GM21528 (cell line): Measurements from ENCODE around the gene TTC31.
"Not testable (repeated sequence)": the region's sequence is repeated elsewhere in the genome, so short reads cannot be mapped to it uniquely, and the experiment has no call there.

ENCODE experiments used
- ATAC-seq: cut with Tn5 transposase; IDR thresholded peaks from one replicate; pipeline ENCODE4 v1.9.1; 2021; ENCODE audit warnings: mild to moderate bottlenecking, moderate library complexity; ENCODE audit not compliant: unreplicated experiment, low FRiP score

Gene TTC31

DNA sequence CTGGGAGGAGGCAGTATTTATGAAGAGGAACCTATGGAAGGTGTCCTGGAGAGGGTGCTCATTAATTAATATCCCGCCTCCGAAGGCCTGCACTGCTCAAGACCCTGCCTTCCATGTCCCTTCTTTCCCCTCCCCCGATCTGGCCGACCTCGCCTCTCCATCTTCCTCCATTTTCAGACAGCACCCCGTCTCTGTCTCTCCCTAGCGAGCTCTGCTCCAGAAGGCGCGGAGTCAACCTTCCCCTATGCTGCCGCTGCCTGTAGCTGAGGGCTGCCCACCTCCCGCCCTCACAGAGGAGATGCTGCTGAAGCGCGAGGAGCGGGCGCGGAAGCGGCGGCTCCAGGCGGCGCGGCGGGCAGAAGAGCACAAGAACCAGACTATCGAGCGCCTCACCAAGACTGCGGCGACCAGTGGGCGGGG is 25.7 kb upstream of the TTC31 start:
- ATAC-seq = peak; percentile 0

GRCh38 chr2:74457549-74458131 is 25.2 kb upstream of the TTC31 start:
- peak; percentile 33 for ATAC-seq

DNA sequence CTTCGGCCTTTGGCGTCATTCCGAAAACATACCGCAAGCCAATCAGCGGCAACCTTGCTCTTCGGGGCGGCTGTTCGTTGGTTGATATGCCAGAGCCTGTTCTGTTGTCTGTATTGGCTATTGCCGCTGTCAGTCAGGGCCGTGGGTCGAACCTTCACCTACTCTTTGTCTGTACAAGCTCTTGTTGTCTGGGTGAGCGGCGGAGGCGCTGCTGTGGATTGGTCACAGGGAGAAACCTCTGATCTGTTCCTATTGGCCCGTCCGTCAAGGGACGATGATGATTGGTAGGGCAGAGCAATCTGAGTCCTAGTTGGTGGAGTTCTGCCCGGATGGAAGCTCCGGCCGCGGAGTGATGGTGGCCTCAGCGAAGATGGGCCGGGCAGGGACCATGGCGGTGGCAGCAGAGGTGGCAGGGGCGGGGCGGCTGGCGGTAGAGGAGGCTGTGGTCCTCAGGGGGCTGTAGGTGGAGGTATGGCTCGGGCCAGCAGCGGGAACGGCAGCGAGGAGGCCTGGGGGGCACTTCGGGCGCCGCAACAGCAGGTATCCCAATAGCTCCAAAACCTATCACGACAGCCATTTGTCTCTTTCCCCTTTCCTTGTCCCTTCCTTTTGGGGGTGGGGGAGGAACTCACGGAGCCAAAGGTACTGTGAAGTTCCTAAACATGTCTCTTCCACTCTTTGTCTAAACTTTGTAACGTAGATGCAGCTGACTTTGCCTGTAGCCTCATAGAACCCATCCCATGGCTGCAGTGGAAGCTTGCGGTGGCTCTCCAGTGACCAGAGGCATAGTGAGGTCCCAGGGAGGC is 24.5 kb upstream of the TTC31 start, which contains the start of gene WBP1:
TSS of gene WBP1 (plus strand) at position 307 of the 806 bp plus-strand sequence. CDS start at position 472, 165 bp downstream.
- ATAC-seq = peak; percentile 85

DNA sequence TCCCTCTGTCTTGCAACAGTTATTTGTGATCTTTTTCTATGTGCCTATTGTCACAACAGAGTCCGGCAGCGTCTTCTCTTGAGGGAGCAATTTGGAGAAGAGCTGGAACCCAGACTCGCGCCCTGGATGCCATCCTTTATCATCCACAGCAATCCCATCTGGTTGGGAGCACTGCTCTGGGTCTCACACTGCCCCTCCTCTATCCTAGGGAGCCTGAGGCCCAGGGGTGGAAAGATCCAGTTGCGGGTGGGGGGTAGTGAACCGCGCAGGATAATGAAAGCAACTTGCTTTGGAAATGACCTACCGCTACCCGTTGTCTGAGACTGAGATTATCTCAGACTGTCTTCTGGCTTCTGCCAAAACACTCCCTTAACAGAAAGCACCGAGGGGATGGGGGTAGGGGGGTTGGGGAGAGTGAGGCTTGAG is 23.9 kb upstream of the TTC31 start:
- no peak for ATAC-seq

DNA sequence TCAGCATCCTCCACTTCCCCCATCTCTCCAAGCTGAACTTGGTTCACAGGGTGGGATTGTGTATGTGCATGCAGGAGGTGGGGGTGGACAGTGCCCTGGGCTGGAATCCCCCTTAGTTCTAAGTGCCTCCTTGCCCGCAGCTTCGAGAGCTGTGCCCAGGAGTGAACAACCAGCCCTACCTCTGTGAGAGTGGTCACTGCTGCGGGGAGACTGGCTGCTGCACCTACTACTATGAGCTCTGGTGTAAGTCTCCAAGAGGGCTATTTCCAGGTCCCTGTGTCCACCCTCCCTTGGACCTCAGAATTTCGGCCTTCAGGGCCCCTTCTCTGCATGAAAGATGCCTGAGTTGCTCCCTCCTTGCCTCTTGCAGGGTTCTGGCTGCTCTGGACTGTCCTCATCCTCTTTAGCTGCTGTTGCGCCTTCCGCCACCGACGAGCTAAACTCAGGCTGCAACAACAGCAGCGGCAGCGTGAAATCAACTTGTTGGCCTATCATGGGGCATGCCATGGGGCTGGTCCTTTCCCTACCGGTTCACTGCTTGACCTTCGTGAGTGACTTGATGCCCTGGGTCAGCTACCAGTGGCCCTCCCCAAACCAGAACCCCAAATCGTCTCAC is 23.3 kb upstream of the TTC31 start:
- ATAC-seq = not testable (repeated sequence)

- not testable (repeated sequence) for ATAC-seq
Measured at GRCh38 chr2:74460187-74460586, 22.7 kb upstream of the TTC31 start.

- no peak for ATAC-seq
Measured at GRCh38 chr2:74461187-74462053, 21.5 kb upstream of the TTC31 start.

- ATAC-seq = no peak
Measured at GRCh38 chr2:74462054-74462785, 20.7 kb upstream of the TTC31 start.

- no peak for ATAC-seq
Measured at GRCh38 chr2:74462786-74463105, 20.1 kb upstream of the TTC31 start.

DNA sequence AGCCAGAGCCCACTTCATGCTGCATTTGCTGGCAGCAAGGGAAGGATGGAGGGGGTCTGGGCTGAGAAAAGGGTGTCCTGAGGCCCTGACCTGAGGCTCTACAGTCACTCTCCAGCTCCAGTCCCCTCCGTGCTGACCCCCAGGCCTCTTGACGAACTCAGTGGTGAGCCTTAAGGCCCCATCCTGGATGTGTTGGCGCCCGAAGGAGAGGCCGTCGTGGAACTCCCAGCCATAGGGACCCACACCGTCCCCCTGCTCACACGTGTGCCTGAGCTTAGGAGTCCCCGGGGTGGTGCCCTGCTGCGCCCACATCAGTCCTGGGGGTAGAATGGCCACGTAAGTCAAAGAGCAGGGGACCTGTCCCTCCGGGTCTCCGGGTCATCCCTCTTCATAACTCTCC is 18.5 kb upstream of the TTC31 start:
- ATAC-seq = no peak

GRCh38 chr2:74470742-74471141 is 12.1 kb upstream of the TTC31 start:
- not testable (repeated sequence) for ATAC-seq

- no peak for ATAC-seq
Measured at GRCh38 chr2:74471332-74472065, 11.4 kb upstream of the TTC31 start.

DNA sequence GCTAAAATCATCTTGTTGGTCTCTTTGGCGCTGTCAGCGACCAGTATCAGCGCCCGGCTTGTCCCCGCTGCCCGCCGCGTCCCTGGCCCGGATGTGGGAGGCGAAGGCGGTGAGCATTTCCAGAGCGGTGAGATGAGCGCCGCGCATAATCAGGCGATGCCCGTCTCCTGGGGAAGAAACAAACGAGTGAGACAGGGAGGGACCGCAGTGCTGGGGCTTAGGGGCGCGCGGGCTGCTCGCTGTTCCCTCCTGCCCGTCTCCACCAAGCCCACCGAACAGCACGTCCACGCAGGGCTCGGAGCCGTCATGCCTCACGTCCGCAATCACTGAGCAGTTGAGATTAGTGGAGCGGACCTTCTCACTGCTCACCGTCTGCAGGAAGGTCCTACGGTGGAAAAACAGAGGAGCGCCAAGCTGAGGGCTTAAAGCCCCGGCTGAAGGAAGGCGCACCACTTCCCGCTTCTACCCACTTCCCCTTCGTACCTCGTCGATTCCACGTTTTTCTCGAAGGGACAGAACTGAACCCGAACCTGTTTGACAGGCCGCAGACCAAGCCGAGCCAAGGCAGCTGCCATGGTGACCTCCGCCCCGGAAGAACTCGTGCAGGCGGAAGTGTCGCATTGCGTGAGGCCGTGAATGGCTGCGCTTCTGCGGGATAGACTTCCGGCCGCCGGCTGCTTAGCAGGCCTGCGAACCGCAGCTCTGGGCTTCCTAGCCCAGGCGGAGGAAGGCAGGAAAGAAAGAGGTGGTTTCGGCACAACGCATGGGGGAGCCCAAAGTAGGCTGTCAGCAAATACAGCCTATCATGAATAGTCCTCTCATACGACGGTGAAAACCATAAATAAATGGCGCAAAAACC is 10.6 kb upstream of the TTC31 start, which contains the start of gene MRPL53:
TSS of gene MRPL53 (minus strand) at position 595 of the 859 bp plus-strand sequence. CDS start at position 575, 20 bp downstream.
- ATAC-seq = peak; percentile 81

GRCh38 chr2:74472945-74473258 is 10.0 kb upstream of the TTC31 start:
- no peak for ATAC-seq

GRCh38 chr2:74474481-74474880 is 8.4 kb upstream of the TTC31 start:
- no peak for ATAC-seq

- ATAC-seq = no peak
Measured at GRCh38 chr2:74474899-74475298, 8.0 kb upstream of the TTC31 start.

- ATAC-seq = no peak
Measured at GRCh38 chr2:74481431-74481830, 1.4 kb upstream of the TTC31 start.

GRCh38 chr2:74481961-74482800 is 700 bp upstream of the TTC31 start:
- ATAC-seq = peak; percentile 46
